ENCODE data around the gene FKBP5.
"Not testable (repeated sequence)": the region's sequence is repeated elsewhere in the genome, so short reads cannot be mapped to it uniquely, and the experiment has no call there.

Gene FKBP5

GRCh38 chr6:35723587-35723986 is 34.9 kb upstream of the FKBP5 start:
- DNase-seq (ENCODE audit: low read depth): no peak

- no peak for DNase-seq (ENCODE audit: low read depth)
Measured at GRCh38 chr6:35722121-35722761, 33.5 kb upstream of the FKBP5 start.

GRCh38 chr6:35719830-35720733 is 31.4 kb upstream of the FKBP5 start:
- no peak for DNase-seq (ENCODE audit: low read depth)

- DNase-seq (ENCODE audit: low read depth): no peak
Measured at GRCh38 chr6:35719404-35719829, 30.7 kb upstream of the FKBP5 start.

- DNase-seq (ENCODE audit: low read depth): no peak
Measured at GRCh38 chr6:35718911-35719381, 30.2 kb upstream of the FKBP5 start.

- no peak for DNase-seq (ENCODE audit: low read depth)
Measured at GRCh38 chr6:35718375-35718736, 29.6 kb upstream of the FKBP5 start.

- DNase-seq (ENCODE audit: low read depth): no peak
Measured at GRCh38 chr6:35717449-35718374, 29.0 kb upstream of the FKBP5 start.

GRCh38 chr6:35716798-35717197 is 28.1 kb upstream of the FKBP5 start:
- DNase-seq (ENCODE audit: low read depth): no peak

GRCh38 chr6:35713006-35713767 is 24.5 kb upstream of the FKBP5 start:
- DNase-seq (ENCODE audit: low read depth): no peak

GRCh38 chr6:35711731-35712130 is 23.0 kb upstream of the FKBP5 start:
- no peak for DNase-seq (ENCODE audit: low read depth)

- DNase-seq (ENCODE audit: low read depth): no peak
Measured at GRCh38 chr6:35710241-35710847, 21.6 kb upstream of the FKBP5 start.

GRCh38 chr6:35708585-35708984 is 19.9 kb upstream of the FKBP5 start:
- DNase-seq (ENCODE audit: low read depth): no peak

- no peak for DNase-seq (ENCODE audit: low read depth)
Measured at GRCh38 chr6:35707714-35708407, 19.1 kb upstream of the FKBP5 start.

- no peak for DNase-seq (ENCODE audit: low read depth)
Measured at GRCh38 chr6:35706468-35706867, 17.8 kb upstream of the FKBP5 start.

GRCh38 chr6:35703554-35703953 is 14.8 kb upstream of the FKBP5 start:
- no peak for DNase-seq (ENCODE audit: low read depth)

- DNase-seq (ENCODE audit: low read depth): no peak
Measured at GRCh38 chr6:35698858-35699257, 10.1 kb upstream of the FKBP5 start.

GRCh38 chr6:35698430-35698829 is 9.7 kb upstream of the FKBP5 start:
- not testable (repeated sequence) for DNase-seq (ENCODE audit: low read depth)

- DNase-seq (ENCODE audit: low read depth): no peak
Measured at GRCh38 chr6:35694462-35694861, 5.7 kb upstream of the FKBP5 start.

GRCh38 chr6:35691027-35691824 is 2.5 kb upstream of the FKBP5 start:
- DNase-seq (ENCODE audit: low read depth): no peak

- no peak for DNase-seq (ENCODE audit: low read depth)
Measured at GRCh38 chr6:35690484-35690883, 1.8 kb upstream of the FKBP5 start.

All from activated T-helper 9 cell treated with anti-CD3 and anti-CD28 coated beads, Interleukin-2, amount 50 U/mL, for 16 hours (primary cell).